Smooth muscle cell (in vitro differentiated cells): ENCODE measurements around the gene ANKRD65. TPM values are rescaled to one million over a fixed set of nuclear protein-coding genes. Genes with fewer than 3 reads are reported as not detected.

Experiments
- DNase-seq: peaks from one replicate; lab custom pipeline; 2025; ENCODE audit not compliant: unreplicated experiment; lab: John Stamatoyannopoulos, UW
- H2AFZ ChIP-seq: fragments of 200-600 bp; sonication (generic); 2 replicates; pipeline ENCODE4 v1.6.0; 2016; ENCODE audit warnings: antibody characterized with exemption, low read depth, mild to moderate bottlenecking
- H3F3A ChIP-seq: fragments of 200-600 bp; sonication (generic); 2 replicates; pipeline ENCODE4 v1.6.0; 2017; ENCODE audit warnings: antibody characterized with exemption, low read depth
- H3K27ac ChIP-seq: fragments of 200-600 bp; sonication (generic); 2 replicates; pipeline ENCODE4 v1.5.1; 2016; ENCODE audit warnings: low read depth, mild to moderate bottlenecking
- H3K27me3 ChIP-seq: fragments of 200-600 bp; sonication (generic); 2 replicates; pipeline ENCODE4 v1.6.1; 2016; ENCODE audit warnings: low read depth, mild to moderate bottlenecking
- H3K36me3 ChIP-seq: fragments of 200-600 bp; sonication (generic); 2 replicates; pipeline ENCODE4 v1.5.1; 2016; ENCODE audit warnings: low read depth
- H3K4me1 ChIP-seq: fragments of 200-600 bp; sonication (generic); 2 replicates; pipeline ENCODE4 v1.5.1; 2016; ENCODE audit warnings: low read depth
- H3K4me2 ChIP-seq: fragments of 200-600 bp; sonication (generic); 2 replicates; pipeline ENCODE4 v1.6.0; 2016; ENCODE audit warnings: mild to moderate bottlenecking
- H3K4me3 ChIP-seq: fragments of 200-600 bp; sonication (generic); 2 replicates; pipeline ENCODE4 v1.5.1; 2016; ENCODE audit warnings: mild to moderate bottlenecking
- H3K79me2 ChIP-seq: fragments of 200-600 bp; sonication (generic); 2 replicates; pipeline ENCODE4 v1.6.0; 2016; ENCODE audit warnings: low read depth, mild to moderate bottlenecking
- H3K9ac ChIP-seq: fragments of 200-600 bp; sonication (generic); 2 replicates; pipeline ENCODE4 v1.6.0; 2016; ENCODE audit warnings: low read depth
- H3K9me3 ChIP-seq: fragments of 200-600 bp; sonication (generic); replicated peaks from 2 replicates; pipeline ENCODE4 v1.5.1; 2016; ENCODE audit warnings: low read depth
- H4K20me1 ChIP-seq: fragments of 200-600 bp; sonication (generic); 2 replicates; pipeline ENCODE4 v1.6.0; 2016; ENCODE audit warnings: low read depth
- CTCF ChIP-seq: fragments of 200-600 bp; sonication (generic); IDR thresholded peaks from 2 replicates; pipeline ENCODE4 v1.5.1; 2017; ENCODE audit warnings: borderline replicate concordance, mild to moderate bottlenecking, antibody characterized with exemption; ENCODE audit not compliant: insufficient read depth, poor library complexity, severe bottlenecking
- WGBS: methylation state at CpG from one replicate; pipeline ENCODE4 v1.1.7; 2016; ENCODE audit warnings: low lambda C conversion rate; 5-methylcytosine and 5-hydroxymethylcytosine counted together
- polyA plus RNA-seq: library from polyadenylated mRNA; unstranded; fragments of >200 nt; fragmentation: Nextera tagmentation; extraction: Ambion mirVana; gene quantifications from 2 replicates; pipeline ENCODE4 v1.2.1, GENCODE V29; 2016
- total RNA-seq: library from RNA; depleted of rRNA; stranded (reverse); fragments of >200 nt; gene quantifications from 2 replicates; pipeline ENCODE4 v1.2.3, GENCODE V29; 2014

Gene ANKRD65
- total and polyA plus RNA-seq, 2 experiments from 2014 or later: 6.1 to 10.1 TPM

GRCh38 chr1:1401457-1402010 is 19.5 kb downstream of the ANKRD65 start:
- no peak for DNase-seq
- Histone ChIP-seq H3K9ac (no peak overlapping the region), H4K20me1 (no peaks in the 10 kb centered on the region), H3K4me3 (no peak overlapping the region), H3K27me3 (no peaks in the 10 kb centered on the region), H3K36me3 (no peaks in the 10 kb centered on the region), H3K4me2 (no peak overlapping the region), H3F3A (peaks cover 23% of the 10 kb centered on the region), H3K9me3 (no peaks in the 10 kb centered on the region), H3K79me2 (peaks cover 67% of the 10 kb centered on the region), H3K27ac (no peak overlapping the region), H2AFZ (no peak overlapping the region), H3K4me1 (peaks cover 11% of the 10 kb centered on the region)
- over 99% methylated on average over 7 of the region's 7 CpGs for WGBS
- TF ChIP-seq CTCF: no peak

DNA sequence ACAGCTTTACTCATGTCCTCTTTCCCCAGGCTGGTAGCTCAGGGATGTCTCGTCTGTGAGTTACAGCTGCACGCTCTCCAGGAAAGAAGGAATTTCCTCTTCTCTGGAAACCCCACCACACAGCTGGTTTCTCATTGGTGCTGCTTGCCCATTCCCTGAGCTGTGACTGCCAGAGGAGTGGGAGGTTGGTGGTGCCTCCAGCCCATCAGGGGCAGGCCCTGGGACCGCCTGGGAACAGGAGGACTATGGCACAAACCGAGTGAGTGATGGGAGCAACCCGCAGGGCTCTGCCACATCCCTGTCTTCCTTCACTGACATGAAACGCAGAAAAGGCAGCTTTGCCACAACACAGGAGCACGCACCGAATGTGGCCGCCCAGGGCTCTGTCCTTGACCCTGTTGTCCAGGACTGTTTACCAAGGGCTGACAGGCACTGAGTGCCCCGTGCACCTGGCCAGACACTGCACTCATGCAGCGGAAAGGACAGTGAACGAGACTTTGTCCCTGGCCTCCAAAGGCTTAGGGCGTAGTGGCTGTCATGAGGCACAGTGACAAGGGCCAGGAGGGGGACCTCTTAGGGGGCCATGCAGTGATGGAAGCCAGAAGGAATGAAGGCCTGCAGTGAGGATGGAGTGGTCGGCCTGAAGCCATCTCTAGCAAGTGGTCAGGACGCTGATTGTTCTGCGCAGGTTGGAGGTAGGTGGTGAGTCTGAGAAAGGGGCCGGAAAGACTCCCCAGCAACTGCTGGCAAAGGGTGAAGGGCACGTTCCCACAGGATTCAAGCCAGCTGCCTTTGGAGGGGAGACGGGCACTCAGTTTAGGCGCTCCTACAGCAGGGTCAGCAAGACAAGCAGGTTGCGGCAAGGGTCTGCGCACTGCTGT is 20.3 kb downstream of the ANKRD65 start:
- Histone ChIP-seq H3K27ac (peak overlapping the region; percentile 80), H3K79me2 (peaks cover 67% of the 10 kb centered on the region), H3K9me3 (no peaks in the 10 kb centered on the region), H3F3A (peaks cover 23% of the 10 kb centered on the region), H3K4me2 (peak overlapping the region; percentile 99), H3K4me3 (peak overlapping the region; percentile 97), H2AFZ (no peak overlapping the region), H3K9ac (peak overlapping the region; percentile 91), H3K36me3 (no peaks in the 10 kb centered on the region), H3K4me1 (peaks cover 7% of the 10 kb centered on the region), H3K27me3 (no peaks in the 10 kb centered on the region), H4K20me1 (peaks cover under 1% of the 10 kb centered on the region)
- no peak for TF ChIP-seq CTCF
- no peak for DNase-seq
- 93% methylated on average over 22 of the region's 22 CpGs for WGBS

DNA sequence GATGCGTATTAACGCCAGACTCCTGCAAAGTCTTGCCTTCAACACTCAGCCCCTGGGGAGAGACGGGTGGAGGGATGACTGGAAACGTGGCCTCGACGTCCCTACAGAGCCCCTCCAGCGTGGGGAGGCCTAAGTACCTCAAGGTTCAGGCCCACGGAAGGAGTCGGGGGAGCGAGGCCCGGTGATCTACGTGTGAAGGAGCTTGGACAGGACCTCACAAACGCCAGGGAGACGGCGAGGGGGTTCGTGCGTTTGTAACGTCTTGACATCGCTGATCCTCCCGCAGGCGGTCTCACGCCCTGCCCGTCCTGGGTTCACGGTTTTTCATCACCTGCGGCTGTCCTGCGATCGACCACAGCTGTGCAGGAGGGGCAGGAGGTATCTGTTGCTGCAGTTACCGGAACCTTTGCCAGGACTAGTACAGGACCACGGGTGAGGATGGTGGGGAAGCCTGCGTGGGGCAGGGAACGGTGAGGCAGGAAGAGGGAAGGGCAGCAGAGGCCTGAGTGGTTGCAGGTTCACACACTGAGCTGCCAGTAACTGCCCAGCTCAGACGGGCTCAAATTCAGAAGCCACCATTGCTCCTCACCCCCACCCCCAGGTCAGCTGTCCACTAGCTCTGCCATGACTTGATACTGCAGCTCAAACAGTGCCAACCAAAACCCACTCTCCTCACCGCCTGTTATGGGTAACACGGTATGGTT is 21.1 kb downstream of the ANKRD65 start:
- WGBS: 10% methylated on average over 34 of the region's 34 CpGs
- Histone ChIP-seq H3K27ac (peak overlapping the region; percentile 80), H3K9me3 (no peaks in the 10 kb centered on the region), H3K4me2 (peak overlapping the region; percentile 99), H3K9ac (peak overlapping the region; percentile 91), H3K4me3 (peak overlapping the region; percentile 97), H3K4me1 (peaks cover 7% of the 10 kb centered on the region), H3K27me3 (no peaks in the 10 kb centered on the region), H3F3A (peaks cover 23% of the 10 kb centered on the region), H3K79me2 (peaks cover 67% of the 10 kb centered on the region), H3K36me3 (no peaks in the 10 kb centered on the region), H4K20me1 (peaks cover 7% of the 10 kb centered on the region), H2AFZ (peak overlapping the region; percentile 1)
- DNase-seq: no peak
- TF ChIP-seq CTCF: no peak
